ENCODE measurements around the gene NUSAP1. TPM values are rescaled to one million over a fixed set of nuclear protein-coding genes. Genes with fewer than 3 reads are reported as not detected.
"Not testable (repeated sequence)": the region's sequence is repeated elsewhere in the genome, so short reads cannot be mapped to it uniquely, and the experiment has no call there.

The NUSAP1 gene
- polyA plus RNA-seq, 4 donors = 87.2 to 95.6 (median 92.5) TPM

DNA sequence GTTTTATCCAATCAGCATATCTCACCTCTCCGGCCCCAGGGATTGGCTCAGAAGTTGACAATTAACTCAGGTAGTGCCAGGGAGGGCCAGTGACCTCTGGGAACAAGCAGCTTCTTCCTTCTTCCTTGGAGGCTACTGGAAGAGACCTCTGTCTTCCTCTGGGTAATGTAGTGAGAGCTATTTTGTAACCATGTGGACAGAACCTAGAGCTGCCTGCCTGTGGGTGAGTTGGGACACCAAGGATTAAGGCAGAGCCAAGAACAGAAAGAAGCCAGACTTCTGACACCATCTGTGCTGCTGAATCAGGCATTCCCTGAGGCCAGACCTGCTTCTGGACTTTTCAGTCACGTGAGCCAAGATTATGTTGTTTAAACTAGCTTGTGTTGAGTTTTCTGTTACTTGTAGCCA lies 75.6 kb downstream of the NUSAP1 start:
- no peak for DNase-seq (ENCODE audit: low read depth in 4 of 4, low spot score in 3 of 4)

DNA sequence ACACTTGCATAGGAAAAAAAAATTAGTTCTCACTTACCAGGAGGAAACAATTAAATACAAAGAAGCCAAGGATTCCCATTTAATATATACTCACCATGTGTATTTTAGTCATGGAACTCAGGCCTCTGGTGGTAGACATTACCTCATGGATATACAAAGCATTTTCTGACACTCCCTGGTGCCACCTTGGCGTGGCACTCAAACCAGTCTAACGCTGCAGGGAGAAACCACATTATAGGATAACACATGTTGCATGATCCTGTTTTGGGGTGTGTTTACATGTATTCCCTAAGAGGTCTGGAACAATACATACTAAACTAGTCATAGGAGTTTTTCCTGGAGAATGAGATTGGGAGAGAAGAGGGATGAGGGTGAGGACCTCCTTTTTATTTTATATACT lies 78.3 kb downstream of the NUSAP1 start:
- DNase-seq (ENCODE audit: low read depth in 4 of 4, low spot score in 3 of 4) = no peak

DNA sequence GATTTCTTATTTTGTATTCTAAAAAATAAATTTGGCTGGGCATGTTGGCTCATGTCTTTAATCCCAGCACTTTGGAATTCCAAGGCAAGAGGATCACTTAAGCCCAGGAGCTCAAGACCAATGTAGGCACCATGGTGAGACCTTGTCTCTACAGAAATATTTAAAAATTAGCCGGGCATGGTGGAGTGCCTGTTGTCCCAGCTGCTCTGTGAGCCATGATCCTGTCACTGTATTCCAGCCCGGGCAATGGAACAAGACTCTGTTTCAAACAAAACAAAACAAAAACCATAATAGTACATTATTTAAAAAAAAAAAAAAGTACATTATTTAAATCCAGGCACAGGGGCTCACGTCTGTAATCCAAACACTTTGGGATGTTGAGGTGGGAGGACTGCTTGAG lies 78.8 kb downstream of the NUSAP1 start:
- DNase-seq (ENCODE audit: low read depth in 4 of 4, low spot score in 3 of 4) = no peak

GRCh38 chr15:41416128-41416741 lies 83.6 kb downstream of the NUSAP1 start:
- no peak for DNase-seq (ENCODE audit: low read depth in 4 of 4, low spot score in 3 of 4)

DNA sequence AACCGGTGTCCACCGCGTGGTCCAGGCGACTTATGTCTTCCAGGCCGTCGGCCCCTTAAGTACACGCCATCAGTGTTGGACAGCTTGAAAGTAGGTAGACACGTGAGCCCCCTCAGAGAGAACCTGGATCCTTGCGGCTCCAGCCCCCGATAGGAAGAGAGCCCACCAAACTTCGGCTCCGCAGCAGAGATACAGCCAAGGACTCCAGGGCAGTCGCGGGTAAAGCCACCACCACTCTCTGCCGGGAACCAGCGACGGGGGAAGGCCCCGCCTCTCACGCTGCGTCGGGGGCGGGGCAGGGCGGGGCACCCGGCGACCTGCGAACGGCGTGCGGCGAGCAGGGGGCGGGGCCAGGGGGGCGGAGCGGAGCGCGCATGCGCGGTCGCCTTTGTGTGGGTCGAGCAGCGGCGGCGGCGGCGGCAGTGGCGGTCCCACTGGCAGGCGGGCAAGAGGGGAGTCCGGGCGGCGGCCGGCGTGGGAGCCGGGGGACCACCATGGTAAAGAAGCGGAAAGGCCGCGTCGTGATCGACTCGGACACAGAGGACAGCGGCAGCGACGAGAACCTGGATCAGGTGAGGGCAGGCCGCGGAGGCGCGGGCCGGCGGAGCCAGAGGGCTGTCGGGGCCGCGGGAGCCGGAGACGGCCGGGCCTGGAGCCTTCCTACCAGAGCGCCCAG lies 84.2 kb downstream of the NUSAP1 start, which contains the start of gene RTF1:
RTF1 (plus strand) TSS at position 354 of the 676 bp plus-strand sequence; CDS start at position 375, 21 bp downstream.
- DNase-seq (ENCODE audit: low read depth in 4 of 4, low spot score in 3 of 4) = peak; percentile 82 to 90 (median 83)

- DNase-seq (ENCODE audit: low read depth in 4 of 4, low spot score in 3 of 4) = peak in 3 of 4 donors; percentile 12 to 43 (median 19)
These were observed 84.9 kb downstream of the NUSAP1 start for GRCh38 chr15:41417418-41418195.

DNA sequence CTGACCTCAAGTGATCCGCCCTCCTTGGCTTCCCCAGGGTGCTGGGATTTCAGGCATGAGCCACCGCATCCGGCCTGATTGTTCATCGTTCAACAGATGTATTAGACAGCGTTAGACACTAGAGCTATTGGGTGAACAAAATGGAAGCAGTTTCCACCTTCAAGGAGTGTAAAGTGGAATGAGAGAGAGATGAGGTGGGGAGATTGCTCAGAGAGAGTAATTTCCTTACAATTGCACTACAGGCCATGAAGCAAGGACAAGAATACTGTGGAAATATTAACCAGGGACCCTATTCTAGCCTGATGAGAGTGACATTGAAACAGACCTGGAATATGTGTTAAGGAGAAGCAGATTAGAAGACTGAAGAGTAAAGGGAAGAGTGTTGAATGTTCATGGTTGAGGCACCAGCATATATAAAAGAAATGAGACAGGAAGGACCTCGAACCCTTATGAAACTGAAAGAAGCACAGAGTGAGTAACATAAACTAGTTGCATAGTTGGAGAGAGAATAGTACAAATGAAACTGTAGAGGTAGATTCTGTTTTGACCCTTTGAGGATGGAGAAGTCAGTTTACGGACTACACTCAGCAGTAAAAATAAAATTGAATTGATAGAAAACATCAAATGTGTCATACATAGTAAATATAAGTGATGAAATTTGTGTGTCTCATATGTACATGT lies 91.4 kb downstream of the NUSAP1 start:
- no peak for DNase-seq (ENCODE audit: low read depth in 4 of 4, low spot score in 3 of 4)

- no peak for DNase-seq (ENCODE audit: low read depth in 4 of 4, low spot score in 3 of 4)
These were observed 92.1 kb downstream of the NUSAP1 start for GRCh38 chr15:41424809-41425208.

DNA sequence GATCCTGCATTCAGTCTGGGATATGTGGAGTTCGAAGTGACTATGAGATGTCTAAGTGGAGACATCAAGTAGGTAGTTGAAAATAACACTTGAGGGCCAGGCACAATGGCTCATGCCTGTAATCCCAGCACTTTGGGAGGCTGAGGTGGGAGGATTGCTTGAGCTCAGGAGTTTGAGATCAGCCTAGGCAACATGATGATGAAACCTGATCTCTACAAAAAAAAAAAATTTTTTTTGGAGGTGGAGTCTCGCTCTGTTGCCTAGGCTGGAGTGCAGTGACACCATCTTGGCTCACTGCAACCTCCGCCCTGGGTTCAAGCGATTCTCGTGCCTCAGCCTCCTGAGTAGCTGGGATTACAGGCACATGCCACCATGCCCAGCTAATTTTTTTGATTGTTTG lies 93.2 kb downstream of the NUSAP1 start:
- DNase-seq (ENCODE audit: low read depth in 4 of 4, low spot score in 3 of 4) = not testable (repeated sequence)

DNA sequence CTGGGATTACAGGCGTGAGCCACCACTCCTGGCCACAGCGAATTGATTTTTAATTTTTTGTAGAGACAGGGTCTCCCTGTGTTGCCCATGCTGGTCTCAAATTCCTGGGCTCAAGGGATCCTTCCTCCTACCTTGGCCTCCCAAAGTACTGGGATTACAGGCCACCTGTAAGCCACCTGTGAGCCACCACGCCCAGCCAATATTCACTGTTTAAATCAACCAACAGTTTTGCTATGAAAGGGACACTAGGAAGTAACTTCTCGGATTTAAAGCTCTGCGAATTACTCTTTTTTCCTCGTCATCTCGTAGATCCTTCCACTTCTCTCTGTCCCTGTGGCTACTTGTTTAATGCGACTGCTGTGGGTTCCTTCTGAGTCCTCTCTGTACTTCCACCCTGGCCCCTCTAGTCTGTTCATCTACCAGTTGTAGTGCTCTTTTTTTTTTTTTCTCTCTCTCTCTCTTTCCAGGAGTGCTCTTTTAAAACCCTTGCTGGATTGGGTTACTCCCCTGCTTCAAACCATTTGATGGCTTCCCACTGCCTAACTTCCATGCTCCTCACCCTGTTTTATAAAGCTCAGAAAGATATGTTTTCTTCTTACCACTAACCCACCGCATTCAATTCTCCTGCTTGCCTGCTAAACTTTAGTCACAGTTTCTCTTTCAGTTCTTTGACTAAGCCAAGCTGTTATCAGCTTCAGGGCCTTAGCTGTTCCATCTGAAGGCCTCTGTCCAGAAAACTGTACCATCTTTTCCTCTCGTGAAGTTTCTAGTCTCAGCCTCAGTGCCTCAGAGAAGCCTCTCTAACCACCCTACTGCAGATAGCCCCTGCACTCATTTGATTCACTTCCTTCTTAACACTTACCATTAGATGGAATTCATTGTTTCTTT lies 96.6 kb downstream of the NUSAP1 start:
- no peak for DNase-seq (ENCODE audit: low read depth in 4 of 4, low spot score in 3 of 4)

Other genes with a start within 250 kb of the NUSAP1 start
- 10 to 100 TPM; 20.1 to 22.9 (median 21.5) TPM for gene INO80, start 216.6 kb upstream of the NUSAP1 start, polyA plus RNA-seq (ENCODE audit: insufficient read length in 4 of 4)
- gene EXD1, start 102.1 kb upstream of the NUSAP1 start, polyA plus RNA-seq (ENCODE audit: insufficient read length in 4 of 4) = under 1 TPM in 1 of 4 donors, not detected in 3; 0.10 TPM
- 10 to 100 TPM; 60.7 to 67.1 (median 64.0) TPM for gene CHP1, start 101.6 kb upstream of the NUSAP1 start, polyA plus RNA-seq (ENCODE audit: insufficient read length in 4 of 4)
- 10 to 100 TPM in 1 of 4 donors, 1 to 10 TPM in 3; 7.2 to 10.4 (median 8.1) TPM for gene OIP5, start 290 bp upstream of the NUSAP1 start, polyA plus RNA-seq (ENCODE audit: insufficient read length in 4 of 4)
- 10 to 100 TPM; 26.4 to 28.5 (median 27.6) TPM for gene NDUFAF1, start 69.6 kb downstream of the NUSAP1 start, polyA plus RNA-seq (ENCODE audit: insufficient read length in 4 of 4)
- gene RTF1, start 84.2 kb downstream of the NUSAP1 start, polyA plus RNA-seq (ENCODE audit: insufficient read length in 4 of 4) = 10 to 100 TPM; 70.6 to 80.7 (median 76.5) TPM
- under 1 TPM; 0.19 to 0.69 (median 0.45) TPM for gene ITPKA, start 161.0 kb downstream of the NUSAP1 start, polyA plus RNA-seq (ENCODE audit: insufficient read length in 4 of 4)
- 1 to 10 TPM; 1.7 to 2.4 (median 2.0) TPM for gene LTK, start 180.9 kb downstream of the NUSAP1 start, polyA plus RNA-seq (ENCODE audit: insufficient read length in 4 of 4)
- gene RPAP1, start 211.4 kb downstream of the NUSAP1 start, polyA plus RNA-seq (ENCODE audit: insufficient read length in 4 of 4) = 10 to 100 TPM; 26.5 to 35.2 (median 30.9) TPM
- gene TYRO3, start 226.3 kb downstream of the NUSAP1 start, polyA plus RNA-seq (ENCODE audit: insufficient read length in 4 of 4) = 100 to 1,000 TPM; 141 to 180 (median 154) TPM

All from right renal pelvis (tissue), 4 donors.